Measurements from ENCODE around the gene NGDN. TPM values are rescaled to one million over a fixed set of nuclear protein-coding genes. Genes with fewer than 3 reads are reported as not detected.

Gene NGDN
- total RNA-seq, 4 donors from 2014 or later = 14.3 to 53.5 (median 38.9) TPM

- intact Hi-C loops (cut with DNase I; ENCODE audit: low total_unique reads) = no loop called here
- no peak overlapping the region for H3K27ac ChIP-seq
- H3K27me3 ChIP-seq = no peaks in the 10 kb centered on the region
- no peaks in the 10 kb centered on the region for H3K36me3 ChIP-seq
- DNase-seq = no peak
- no peaks in the 10 kb centered on the region for H3K9me3 ChIP-seq
- H3K4me1 ChIP-seq = no peaks in the 10 kb centered on the region
- no peak overlapping the region for H3K4me3 ChIP-seq
- TF ChIP-seq CTCF (IDR thresholded peaks at IDR 0.05) (no peak), POLR2A (IDR thresholded peaks at IDR 0.05) (no peak)
Measured at GRCh38 chr14:23428686-23429495, 40.6 kb upstream of the NGDN start.

- TF ChIP-seq POLR2A (IDR thresholded peaks at IDR 0.05) = no peak
- no peak for TF ChIP-seq CTCF (IDR thresholded peaks at IDR 0.05)
- no peaks in the 10 kb centered on the region for H3K36me3 ChIP-seq
- H3K9me3 ChIP-seq = no peaks in the 10 kb centered on the region
- H3K4me1 ChIP-seq = no peaks in the 10 kb centered on the region
- H3K4me3 ChIP-seq = no peak overlapping the region
- no peak for DNase-seq
- no peak overlapping the region for H3K27ac ChIP-seq
- intact Hi-C loops (cut with DNase I; ENCODE audit: low total_unique reads) = no loop called here
- no peaks in the 10 kb centered on the region for H3K27me3 ChIP-seq
Measured at GRCh38 chr14:23430016-23430722, 39.3 kb upstream of the NGDN start.

GRCh38 chr14:23430723-23431085 lies 38.8 kb upstream of the NGDN start:
- TF ChIP-seq CTCF (IDR thresholded peaks at IDR 0.05) = no peak
- no peak for TF ChIP-seq POLR2A (IDR thresholded peaks at IDR 0.05)
- Histone ChIP-seq H3K27ac (no peak overlapping the region), H3K4me3 (no peak overlapping the region), H3K9me3 (no peaks in the 10 kb centered on the region), H3K36me3 (no peaks in the 10 kb centered on the region), H3K27me3 (no peaks in the 10 kb centered on the region), H3K4me1 (no peaks in the 10 kb centered on the region)
- no peak for DNase-seq
- intact Hi-C loops (cut with DNase I; ENCODE audit: low total_unique reads) = no loop called here

- H3K27me3 ChIP-seq = no peaks in the 10 kb centered on the region
- H3K4me3 ChIP-seq = no peak overlapping the region
- intact Hi-C loops (cut with DNase I; ENCODE audit: low total_unique reads) = no loop called here
- no peak for TF ChIP-seq POLR2A (IDR thresholded peaks at IDR 0.05)
- TF ChIP-seq CTCF (IDR thresholded peaks at IDR 0.05) = no peak
- no peak for DNase-seq
- no peak overlapping the region for H3K27ac ChIP-seq
- H3K9me3 ChIP-seq = no peaks in the 10 kb centered on the region
- H3K4me1 ChIP-seq = no peaks in the 10 kb centered on the region
- no peaks in the 10 kb centered on the region for H3K36me3 ChIP-seq
Measured at GRCh38 chr14:23431486-23431885, 38.0 kb upstream of the NGDN start.
